ENCODE data around the gene MPL. TPM values are rescaled to one million over a fixed set of nuclear protein-coding genes. Genes with fewer than 3 reads are reported as not detected.
A peak's percentile ranks its signal among the peaks of the same experiment; 100 is the strongest.

Gene MPL
- total and polyA plus RNA-seq, 8 donors: 0.24 to 1.4 (median 1.2) TPM

DNA sequence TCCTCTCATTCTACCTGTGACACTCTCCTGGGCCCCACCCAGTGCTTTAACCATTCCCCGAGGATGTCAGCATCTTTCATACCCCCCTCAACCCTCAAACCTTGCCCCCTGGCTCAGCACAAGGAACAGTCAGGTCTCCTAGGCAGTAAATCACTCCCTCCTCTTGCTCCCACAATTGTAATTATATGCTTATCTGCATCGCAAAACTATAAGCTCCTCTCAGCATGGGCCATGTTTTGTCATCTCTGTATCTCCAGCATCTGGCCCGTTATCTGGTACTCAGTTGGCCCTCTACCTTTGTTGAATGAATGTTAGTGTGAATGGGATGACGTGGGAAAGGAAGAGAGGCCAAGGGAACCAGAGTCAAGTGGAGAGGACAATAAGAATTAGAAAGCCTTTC, 32.9 kb downstream of the MPL start:
- TF ChIP-seq, protein P1, sequence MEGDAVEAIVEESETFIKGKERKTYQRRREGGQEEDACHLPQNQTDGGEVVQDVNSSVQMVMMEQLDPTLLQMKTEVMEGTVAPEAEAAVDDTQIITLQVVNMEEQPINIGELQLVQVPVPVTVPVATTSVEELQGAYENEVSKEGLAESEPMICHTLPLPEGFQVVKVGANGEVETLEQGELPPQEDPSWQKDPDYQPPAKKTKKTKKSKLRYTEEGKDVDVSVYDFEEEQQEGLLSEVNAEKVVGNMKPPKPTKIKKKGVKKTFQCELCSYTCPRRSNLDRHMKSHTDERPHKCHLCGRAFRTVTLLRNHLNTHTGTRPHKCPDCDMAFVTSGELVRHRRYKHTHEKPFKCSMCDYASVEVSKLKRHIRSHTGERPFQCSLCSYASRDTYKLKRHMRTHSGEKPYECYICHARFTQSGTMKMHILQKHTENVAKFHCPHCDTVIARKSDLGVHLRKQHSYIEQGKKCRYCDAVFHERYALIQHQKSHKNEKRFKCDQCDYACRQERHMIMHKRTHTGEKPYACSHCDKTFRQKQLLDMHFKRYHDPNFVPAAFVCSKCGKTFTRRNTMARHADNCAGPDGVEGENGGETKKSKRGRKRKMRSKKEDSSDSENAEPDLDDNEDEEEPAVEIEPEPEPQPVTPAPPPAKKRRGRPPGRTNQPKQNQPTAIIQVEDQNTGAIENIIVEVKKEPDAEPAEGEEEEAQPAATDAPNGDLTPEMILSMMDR (IDR thresholded peaks at IDR 0.05): no peak
- DNase-seq (no peak), ATAC-seq (no peak)
- H3K4me3 ChIP-seq: no peak overlapping the region
- H3K9me3 ChIP-seq: no peaks in the 10 kb centered on the region
- no peaks in the 10 kb centered on the region for H3K27me3 ChIP-seq
- intact Hi-C loops (cut with DNase I): no loop called here
- H3K36me3 ChIP-seq: peaks cover 0 to 2% of the 10 kb centered on the region in 2 donors
- peaks cover 20 to 58% of the 10 kb centered on the region in 2 donors for H3K4me1 ChIP-seq
- no peak overlapping the region for H3K27ac ChIP-seq

DNA sequence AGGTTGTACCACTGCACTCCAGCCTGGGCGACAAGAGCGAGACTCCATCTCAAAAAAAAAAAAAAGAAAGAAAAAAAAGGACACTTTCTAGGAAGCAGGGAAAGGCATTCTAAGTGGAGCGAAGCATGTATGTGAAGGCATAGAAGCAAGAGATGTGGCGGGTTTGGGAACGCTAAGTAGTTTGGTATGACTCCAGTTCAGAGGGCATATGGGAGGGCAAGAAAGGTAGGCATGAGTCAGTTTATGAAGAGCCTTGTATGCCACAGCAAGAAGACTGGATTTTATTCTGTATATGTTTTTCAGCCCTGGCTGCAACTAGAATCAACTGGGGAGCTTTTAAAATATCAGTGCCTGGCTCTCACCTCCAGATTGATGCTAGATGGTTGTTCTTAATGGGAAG, 34.6 kb downstream of the MPL start:
- ATAC-seq (no peak), DNase-seq (no peak)
- Histone ChIP-seq H3K27me3 (no peaks in the 10 kb centered on the region), H3K27ac (peak overlapping the region in 1 of 2 donors; percentile 48), H3K36me3 (no peaks in the 10 kb centered on the region), H3K9me3 (no peaks in the 10 kb centered on the region), H3K4me3 (no peak overlapping the region), H3K4me1 (peaks cover 8 to 42% of the 10 kb centered on the region in 2 donors)
- intact Hi-C loops (cut with DNase I): no loop called here
- TF ChIP-seq, protein P1 (IDR thresholded peaks at IDR 0.05): no peak

DNA sequence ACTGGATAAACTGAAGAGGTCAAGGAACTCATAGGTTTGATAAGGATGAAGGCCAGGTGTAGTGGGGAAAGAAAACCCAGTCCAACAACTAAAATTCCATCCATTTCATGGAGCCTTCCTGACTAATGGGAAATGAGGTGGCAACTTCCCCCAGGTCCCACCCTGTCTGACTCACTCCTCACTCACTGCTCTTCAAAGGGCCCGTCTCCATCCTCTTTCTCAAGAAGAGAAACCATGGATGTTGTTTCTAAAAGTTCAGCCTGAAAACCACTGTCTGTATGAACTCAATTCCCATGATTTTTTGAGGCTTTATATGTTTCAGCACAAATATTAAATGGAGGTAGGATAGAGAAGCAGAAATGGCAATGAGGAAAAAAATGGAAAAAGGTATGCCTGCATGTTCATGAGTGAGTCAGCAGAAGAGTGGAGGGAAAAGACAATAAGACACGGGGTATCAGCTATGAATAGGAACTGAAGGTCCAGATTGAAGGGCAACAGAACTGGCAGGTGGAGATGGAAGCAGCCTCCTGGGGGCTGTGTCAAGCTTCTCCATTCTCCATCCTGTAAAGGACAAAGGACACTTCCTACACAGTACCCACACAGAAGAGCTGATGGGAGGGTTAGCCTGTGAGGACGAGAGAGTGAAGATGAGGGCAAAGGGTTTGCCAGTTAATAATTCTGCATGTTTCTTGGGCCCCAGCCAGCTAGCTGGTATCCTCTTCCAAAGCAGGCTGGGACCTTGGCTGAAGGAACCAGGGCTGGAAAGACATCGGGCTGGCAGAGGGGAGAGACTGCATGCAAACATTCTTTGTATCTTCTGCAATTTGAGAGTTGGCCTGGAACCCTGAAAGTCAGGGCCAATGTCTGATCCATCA, 35.7 kb downstream of the MPL start:
- no peaks in the 10 kb centered on the region for H3K27me3 ChIP-seq

DNA sequence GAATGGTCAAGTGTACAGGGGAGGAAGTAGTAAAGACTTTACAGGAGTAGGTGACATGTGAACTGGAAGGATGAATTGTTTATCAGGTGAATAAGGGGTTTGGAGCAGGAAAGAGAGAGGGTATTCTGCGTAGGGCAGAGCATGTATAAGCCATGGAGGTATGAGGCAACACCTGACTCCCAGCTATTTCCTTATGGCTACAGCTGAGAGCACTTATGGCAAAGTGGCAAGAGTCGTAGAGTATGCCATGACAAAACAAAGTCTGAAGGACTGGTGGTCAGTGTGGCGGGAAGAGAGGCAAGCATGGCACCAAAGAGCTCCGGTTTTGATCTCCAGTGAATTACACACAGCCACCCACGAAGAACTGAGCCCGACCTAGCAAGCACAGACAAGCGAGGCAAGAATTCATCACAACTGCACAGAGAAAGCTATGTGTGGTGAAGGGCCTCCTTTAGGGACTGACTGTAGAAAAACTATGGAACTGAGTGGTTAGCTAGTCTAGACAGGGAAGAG, 39.2 kb downstream of the MPL start:
- peaks cover 0 to 22% of the 10 kb centered on the region in 2 donors for H3K36me3 ChIP-seq
- peak; percentile 88 for ATAC-seq
- H3K27me3 ChIP-seq: no peaks in the 10 kb centered on the region
- intact Hi-C loops (cut with DNase I): no loop called here
- DNase-seq: no peak
- no peak overlapping the region for H3K4me3 ChIP-seq
- no peaks in the 10 kb centered on the region for H3K9me3 ChIP-seq
- peak overlapping the region in 1 of 2 donors; percentile 10 for H3K27ac ChIP-seq
- TF ChIP-seq, protein P1 (IDR thresholded peaks at IDR 0.05): no peak
- peaks cover 0 to 33% of the 10 kb centered on the region in 2 donors for H3K4me1 ChIP-seq

More for the DNA sequence above, 35.7 kb downstream of the MPL start:
- DNase-seq (no peak), ATAC-seq (peak; percentile 19)
- intact Hi-C loops (cut with DNase I): no loop called here
- H3K9me3 ChIP-seq: no peaks in the 10 kb centered on the region
- H3K36me3 ChIP-seq: no peaks in the 10 kb centered on the region
- TF ChIP-seq, protein P1 (IDR thresholded peaks at IDR 0.05): no peak
- no peak overlapping the region for H3K4me3 ChIP-seq
- peak overlapping the region; percentile 26 to 48 for H3K27ac ChIP-seq
- peaks cover 8 to 41% of the 10 kb centered on the region in 2 donors for H3K4me1 ChIP-seq

DNA sequence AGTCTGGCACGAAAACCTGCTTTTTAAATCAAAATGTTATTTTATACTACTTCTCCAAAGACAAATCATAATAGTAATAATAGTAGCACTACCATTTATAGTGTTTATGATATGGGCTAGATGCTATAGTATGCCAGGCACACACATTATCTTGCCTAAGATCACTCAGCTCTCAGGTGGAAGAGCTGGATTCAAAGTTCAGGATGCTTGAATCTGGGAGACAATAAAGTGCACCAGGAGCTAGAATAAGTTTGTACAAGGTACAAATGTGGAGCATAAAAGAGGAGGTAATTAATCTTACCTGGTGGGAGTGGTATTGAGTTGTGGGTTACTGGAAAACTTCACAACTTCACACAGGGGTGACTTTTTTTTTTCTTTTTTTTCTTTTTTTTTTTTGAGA, 40.2 kb downstream of the MPL start:
- H3K4me1 ChIP-seq: peaks cover 0 to 37% of the 10 kb centered on the region in 2 donors
- ATAC-seq: no peak
- no peaks in the 10 kb centered on the region for H3K9me3 ChIP-seq
- TF ChIP-seq, protein P1 (IDR thresholded peaks at IDR 0.05): no peak
- no peak overlapping the region for H3K4me3 ChIP-seq
- no peak overlapping the region for H3K27ac ChIP-seq
- intact Hi-C loops (cut with DNase I): no loop called here
- peaks cover 0 to 33% of the 10 kb centered on the region in 2 donors for H3K36me3 ChIP-seq
- no peaks in the 10 kb centered on the region for H3K27me3 ChIP-seq
- no peak for DNase-seq

Measured in left lung (tissue), 10 donors.